Measurements from ENCODE around the gene CHCHD6. TPM values are rescaled to one million over a fixed set of nuclear protein-coding genes. Genes with fewer than 3 reads are reported as not detected.

Gene CHCHD6
- total and polyA plus RNA-seq, 12 donors = 10.6 to 22.5 (median 17.6) TPM

GRCh38 chr3:126992776-126993175 is 288.7 kb downstream of the CHCHD6 start:
- Histone ChIP-seq H3K27me3 (no peaks in the 10 kb centered on the region), H3K27ac (peak overlapping the region in 1 of 5 donors; percentile 14), H3K36me3 (replicated peaks in 1 of 2) (peaks cover 0 to 12% of the 10 kb centered on the region in 2 donors), H3K9me3 (replicated peaks in 1 of 3) (no peaks in the 10 kb centered on the region), H3K4me3 (no peak overlapping the region), H3K4me1 (replicated peaks in 1 of 2) (peaks cover 0 to 16% of the 10 kb centered on the region in 2 donors)
- no peak for DNase-seq
- TF ChIP-seq, protein P1, sequence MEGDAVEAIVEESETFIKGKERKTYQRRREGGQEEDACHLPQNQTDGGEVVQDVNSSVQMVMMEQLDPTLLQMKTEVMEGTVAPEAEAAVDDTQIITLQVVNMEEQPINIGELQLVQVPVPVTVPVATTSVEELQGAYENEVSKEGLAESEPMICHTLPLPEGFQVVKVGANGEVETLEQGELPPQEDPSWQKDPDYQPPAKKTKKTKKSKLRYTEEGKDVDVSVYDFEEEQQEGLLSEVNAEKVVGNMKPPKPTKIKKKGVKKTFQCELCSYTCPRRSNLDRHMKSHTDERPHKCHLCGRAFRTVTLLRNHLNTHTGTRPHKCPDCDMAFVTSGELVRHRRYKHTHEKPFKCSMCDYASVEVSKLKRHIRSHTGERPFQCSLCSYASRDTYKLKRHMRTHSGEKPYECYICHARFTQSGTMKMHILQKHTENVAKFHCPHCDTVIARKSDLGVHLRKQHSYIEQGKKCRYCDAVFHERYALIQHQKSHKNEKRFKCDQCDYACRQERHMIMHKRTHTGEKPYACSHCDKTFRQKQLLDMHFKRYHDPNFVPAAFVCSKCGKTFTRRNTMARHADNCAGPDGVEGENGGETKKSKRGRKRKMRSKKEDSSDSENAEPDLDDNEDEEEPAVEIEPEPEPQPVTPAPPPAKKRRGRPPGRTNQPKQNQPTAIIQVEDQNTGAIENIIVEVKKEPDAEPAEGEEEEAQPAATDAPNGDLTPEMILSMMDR (IDR thresholded peaks at IDR 0.05) = no peak
- no peak for TF ChIP-seq POLR2A (IDR thresholded peaks at IDR 0.05)
- intact Hi-C loops (cut with DNase I) = loop anchor here in 1 of 2 donors (10.0 kb wide), 1 partner anchor 462 kb away; no protein-coding TSS in a partner anchor
- WGBS, 4 donors = 82 to 99% (median 95%) methylated on average over 3 to 8 of the region's 8 CpGs

DNA sequence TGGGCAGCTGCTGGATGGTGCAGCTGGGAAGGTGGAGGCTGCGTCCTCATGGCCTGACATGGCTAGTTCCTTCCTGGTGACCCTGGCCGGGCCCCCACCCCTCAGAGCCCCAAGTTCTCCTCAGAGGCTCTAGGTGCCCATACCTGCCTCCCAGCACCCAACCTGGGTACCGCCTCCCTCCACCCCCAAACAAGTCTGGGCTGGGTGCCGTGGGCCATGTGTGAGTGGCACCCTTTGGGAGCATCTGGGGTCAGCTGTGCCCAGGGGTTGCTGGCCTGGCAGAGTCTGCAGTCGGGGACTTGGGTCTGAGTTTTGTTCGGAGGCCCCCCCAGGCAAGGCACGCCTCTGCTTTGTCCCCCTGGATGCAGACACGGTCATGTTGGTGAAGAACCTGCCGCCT is 289.4 kb downstream of the CHCHD6 start:
- Histone ChIP-seq H3K36me3 (replicated peaks in 1 of 2) (peaks cover 0 to 12% of the 10 kb centered on the region in 2 donors), H3K9me3 (replicated peaks in 1 of 3) (no peaks in the 10 kb centered on the region), H3K27ac (no peak overlapping the region), H3K27me3 (no peaks in the 10 kb centered on the region), H3K4me3 (no peak overlapping the region), H3K4me1 (replicated peaks in 1 of 2) (peaks cover 0 to 16% of the 10 kb centered on the region in 2 donors)
- intact Hi-C loops (cut with DNase I) = loop anchor here in 1 of 2 donors (10.0 kb wide), 1 partner anchor 461 kb away; no protein-coding TSS in a partner anchor
- 91 to 97% (median 96%) methylated on average over 6 to 9 of the region's 9 CpGs; no CpG with 5 or more reads in 1 of the 4 donors for WGBS, 4 donors
- no peak for TF ChIP-seq POLR2A (IDR thresholded peaks at IDR 0.05)
- no peak for DNase-seq

GRCh38 chr3:126994661-126995245 is 290.7 kb downstream of the CHCHD6 start:
- H3K4me3 ChIP-seq = no peak overlapping the region
- no peak for DNase-seq
- H3K27ac ChIP-seq = peak overlapping the region in 2 of 5 donors; percentile 23 to 38
- H3K9me3 ChIP-seq (replicated peaks in 1 of 3) = no peaks in the 10 kb centered on the region
- WGBS, 4 donors = 56 to 83% (median 65%) methylated on average over 5 to 10 of the region's 10 CpGs
- H3K4me1 ChIP-seq (replicated peaks in 1 of 2) = peaks cover 0 to 16% of the 10 kb centered on the region in 2 donors
- peaks cover 0 to under 1% of the 10 kb centered on the region in 2 donors for H3K36me3 ChIP-seq (replicated peaks in 1 of 2)
- TF ChIP-seq, protein P1 (IDR thresholded peaks at IDR 0.05) = no peak
- TF ChIP-seq POLR2A (IDR thresholded peaks at IDR 0.05) = no peak
- H3K27me3 ChIP-seq = no peaks in the 10 kb centered on the region
- intact Hi-C loops (cut with DNase I) = loop anchor here in 1 of 2 donors (10.0 kb wide), 1 partner anchor 460 kb away; no protein-coding TSS in a partner anchor

GRCh38 chr3:126995254-126995780 is 291.3 kb downstream of the CHCHD6 start:
- no peak for DNase-seq
- Histone ChIP-seq H3K36me3 (replicated peaks in 1 of 2) (no peaks in the 10 kb centered on the region), H3K4me1 (replicated peaks in 1 of 2) (peaks cover 0 to 16% of the 10 kb centered on the region in 2 donors), H3K27me3 (no peaks in the 10 kb centered on the region), H3K4me3 (no peak overlapping the region), H3K9me3 (replicated peaks in 1 of 3) (no peaks in the 10 kb centered on the region), H3K27ac (no peak overlapping the region)
- TF ChIP-seq POLR2A (IDR thresholded peaks at IDR 0.05) = no peak
- TF ChIP-seq, protein P1 (IDR thresholded peaks at IDR 0.05) = no peak
- intact Hi-C loops (cut with DNase I) = loop anchor here in 1 of 2 donors (10.0 kb wide), 1 partner anchor 459 kb away; no protein-coding TSS in a partner anchor
- 77 to 95% (median 80%) methylated on average over 4 to 12 of the region's 12 CpGs for WGBS, 4 donors

Data from adrenal gland (tissue), 12 donors.